ENCODE measurements around the gene SIPA1L3. TPM values are rescaled to one million over a fixed set of nuclear protein-coding genes. Genes with fewer than 3 reads are reported as not detected.

Gene SIPA1L3
- polyA plus RNA-seq, 2 of the 4 experiments (the other 2 are of a cell fraction), result 28.9 to 50.6 TPM

DNA sequence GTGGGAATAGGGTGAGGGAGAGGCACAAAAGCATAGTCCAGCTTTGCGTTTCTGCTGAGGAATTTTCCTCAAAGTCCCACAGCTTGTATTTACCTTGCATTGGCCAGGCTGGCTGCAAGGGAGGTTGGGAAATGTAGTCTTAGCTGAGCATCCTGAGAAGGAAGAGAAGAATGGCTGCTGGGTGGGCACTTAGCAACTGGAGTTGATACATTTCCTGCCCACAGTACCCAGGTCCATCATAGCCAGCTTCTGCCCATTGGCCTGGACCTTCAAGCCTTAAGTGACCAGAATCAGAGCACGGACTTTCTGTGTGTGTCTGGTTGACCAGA is 112.4 kb downstream of the SIPA1L3 start:
- FAIRE-seq (no peak), DNase-seq (ENCODE audit: low read depth in 1 of 2, low spot score in 1 of 2) (no peak), ATAC-seq (peak in 1 of 2 experiments; percentile 18; a peak in 2 of 6 replicates)
- Histone ChIP-seq H3K9me3 (no peaks in the 10 kb centered on the region), H3K4me1 (peaks cover 12% of the 10 kb centered on the region; the same call in 2 of the 3 replicates), H3K4me2 (no peak overlapping the region), H3K27ac (no peak overlapping the region; a peak in 1 of 6 replicates), H3K4me3 (no peak overlapping the region)
- TF ChIP-seq MAZ (IDR thresholded peaks at IDR 0.05; ENCODE audit: borderline replicate concordance, low read depth, low read length) (no peak), RCOR1 (IDR thresholded peaks at IDR 0.05; ENCODE audit: low read depth, low read length) (no peak), CEBPB (IDR thresholded peaks at IDR 0.05) (no peak), SMC3 (IDR thresholded peaks at IDR 0.05) (no peak), JUN (IDR thresholded peaks at IDR 0.05) (no peak), PHF8 (IDR thresholded peaks at IDR 0.05; ENCODE audit: borderline replicate concordance, low read depth) (no peak), HDAC2 (IDR thresholded peaks at IDR 0.05) (no peak), RARB (CRISPR knock-in tag; IDR thresholded peaks at IDR 0.05) (no peak), SREBF2 (IDR thresholded peaks at IDR 0.05) (no peak), HOXB5 (CRISPR knock-in tag; IDR thresholded peaks at IDR 0.05) (no peak), EP300 (IDR thresholded peaks at IDR 0.05) (no peak), NR3C1 (IDR thresholded peaks at IDR 0.05) (no peak), EHMT2 (IDR thresholded peaks at IDR 0.05; ENCODE audit: low read depth) (no peak), NFE2L2 (conservative IDR thresholded peaks at IDR 0.05; ENCODE audit: low read length) (no peak), MYC (IDR thresholded peaks at IDR 0.05; ENCODE audit: borderline replicate concordance, low read length) (no peak), KDM5A (IDR thresholded peaks at IDR 0.05) (no peak)
- TF ChIP-seq, protein P1, sequence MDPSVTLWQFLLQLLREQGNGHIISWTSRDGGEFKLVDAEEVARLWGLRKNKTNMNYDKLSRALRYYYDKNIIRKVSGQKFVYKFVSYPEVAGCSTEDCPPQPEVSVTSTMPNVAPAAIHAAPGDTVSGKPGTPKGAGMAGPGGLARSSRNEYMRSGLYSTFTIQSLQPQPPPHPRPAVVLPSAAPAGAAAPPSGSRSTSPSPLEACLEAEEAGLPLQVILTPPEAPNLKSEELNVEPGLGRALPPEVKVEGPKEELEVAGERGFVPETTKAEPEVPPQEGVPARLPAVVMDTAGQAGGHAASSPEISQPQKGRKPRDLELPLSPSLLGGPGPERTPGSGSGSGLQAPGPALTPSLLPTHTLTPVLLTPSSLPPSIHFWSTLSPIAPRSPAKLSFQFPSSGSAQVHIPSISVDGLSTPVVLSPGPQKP (IDR thresholded peaks at IDR 0.05; ENCODE audit: low read depth, low read length), result no peak
- TF ChIP-seq, protein P2, sequence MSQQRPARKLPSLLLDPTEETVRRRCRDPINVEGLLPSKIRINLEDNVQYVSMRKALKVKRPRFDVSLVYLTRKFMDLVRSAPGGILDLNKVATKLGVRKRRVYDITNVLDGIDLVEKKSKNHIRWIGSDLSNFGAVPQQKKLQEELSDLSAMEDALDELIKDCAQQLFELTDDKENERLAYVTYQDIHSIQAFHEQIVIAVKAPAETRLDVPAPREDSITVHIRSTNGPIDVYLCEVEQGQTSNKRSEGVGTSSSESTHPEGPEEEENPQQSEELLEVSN (IDR thresholded peaks at IDR 0.05; ENCODE audit: borderline replicate concordance, low read depth), result no peak
- TF ChIP-seq, protein P3, sequence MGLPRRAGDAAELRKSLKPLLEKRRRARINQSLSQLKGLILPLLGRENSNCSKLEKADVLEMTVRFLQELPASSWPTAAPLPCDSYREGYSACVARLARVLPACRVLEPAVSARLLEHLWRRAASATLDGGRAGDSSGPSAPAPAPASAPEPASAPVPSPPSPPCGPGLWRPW (IDR thresholded peaks at IDR 0.05), result no peak
- TF ChIP-seq, protein P4, sequence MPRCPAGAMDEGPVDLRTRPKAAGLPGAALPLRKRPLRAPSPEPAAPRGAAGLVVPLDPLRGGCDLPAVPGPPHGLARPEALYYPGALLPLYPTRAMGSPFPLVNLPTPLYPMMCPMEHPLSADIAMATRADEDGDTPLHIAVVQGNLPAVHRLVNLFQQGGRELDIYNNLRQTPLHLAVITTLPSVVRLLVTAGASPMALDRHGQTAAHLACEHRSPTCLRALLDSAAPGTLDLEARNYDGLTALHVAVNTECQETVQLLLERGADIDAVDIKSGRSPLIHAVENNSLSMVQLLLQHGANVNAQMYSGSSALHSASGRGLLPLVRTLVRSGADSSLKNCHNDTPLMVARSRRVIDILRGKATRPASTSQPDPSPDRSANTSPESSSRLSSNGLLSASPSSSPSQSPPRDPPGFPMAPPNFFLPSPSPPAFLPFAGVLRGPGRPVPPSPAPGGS (IDR thresholded peaks at IDR 0.05), result no peak
- ChIA-PET POLR2A (no interaction called here), CTCF (interaction anchor here (0.6 to 8.2 kb wide), 10 partner anchors 9 to 224 kb away, joined by 3 to 38 read pairs (median 6); partner anchors contain the start of genes SIPA1L3 and WDR87)
- 87% methylated on average over 2 of the region's 2 CpGs for WGBS (ENCODE audit: missing lambda C conversion rate)

DNA sequence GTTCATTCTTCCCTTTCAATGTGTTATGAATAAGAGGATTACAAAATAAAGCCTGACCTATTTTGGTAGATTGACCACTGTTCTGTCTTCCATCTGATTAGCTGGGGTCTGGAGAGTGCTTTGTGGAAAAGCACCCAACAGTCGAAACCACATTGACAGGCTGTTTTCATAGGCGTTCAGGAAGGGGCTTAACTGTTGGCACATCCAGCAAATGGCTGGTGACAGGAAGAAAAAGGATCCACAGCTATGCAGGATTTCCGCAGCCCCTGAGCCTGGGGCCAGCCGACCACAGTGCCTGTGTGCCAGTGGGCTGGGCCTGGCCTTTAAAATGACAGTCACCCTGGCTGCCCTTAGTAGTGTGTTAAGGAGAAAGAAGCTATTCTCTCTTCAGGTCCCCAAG is 113.3 kb downstream of the SIPA1L3 start:
- POLR2A ChIA-PET, result no interaction called here
- no peak overlapping the region for H3K4me2 ChIP-seq
- no peak overlapping the region for H3K4me3 ChIP-seq
- ATAC-seq (no peak), DNase-seq (ENCODE audit: low read depth in 1 of 2, low spot score in 1 of 2) (no peak), FAIRE-seq (peak; percentile 92)
- CTCF ChIA-PET, result interaction anchor here (0.5 to 8.2 kb wide), 10 partner anchors 10 to 122 kb away, joined by 3 to 38 read pairs (median 4); no protein-coding TSS in a partner anchor
- 89% methylated on average over 4 of the region's 4 CpGs for WGBS (ENCODE audit: missing lambda C conversion rate)
- H3K27ac ChIP-seq, result no peak overlapping the region
- TF ChIP-seq, protein P1 (IDR thresholded peaks at IDR 0.05; ENCODE audit: low read depth, low read length), result no peak
- TF ChIP-seq TP53 (CRISPR knock-in tag; IDR thresholded peaks at IDR 0.05), result no peak
- TF ChIP-seq HDAC2 (IDR thresholded peaks at IDR 0.05), result no peak
- H3K9me3 ChIP-seq, result no peaks in the 10 kb centered on the region
- H3K4me1 ChIP-seq, result peaks cover 12% of the 10 kb centered on the region; the same call in 2 of the 3 replicates
